ENCODE data around the gene CCDC51.

CCDC51 gene

GRCh38 chr3:48431224-48432029 lies 8.5 kb downstream of the CCDC51 start:
- Mint-ChIP-seq H3K9me3 (no peaks in the 10 kb centered on the region), H3K36me3 (peaks cover 7% of the 10 kb centered on the region), H3K4me3 (peak overlapping the region; percentile 81), H3K27ac (no peak overlapping the region), H3K4me1 (peaks cover 9% of the 10 kb centered on the region), H3K27me3 (peaks cover 26% of the 10 kb centered on the region)
- ATAC-seq, result no peak

GRCh38 chr3:48430708-48431101 lies 9.2 kb downstream of the CCDC51 start:
- H3K27ac Mint-ChIP-seq, result no peak overlapping the region
- no peak for ATAC-seq
- no peaks in the 10 kb centered on the region for H3K9me3 Mint-ChIP-seq
- H3K4me1 Mint-ChIP-seq, result peaks cover 9% of the 10 kb centered on the region
- peak overlapping the region; percentile 81 for H3K4me3 Mint-ChIP-seq
- peaks cover 7% of the 10 kb centered on the region for H3K36me3 Mint-ChIP-seq
- peaks cover 26% of the 10 kb centered on the region for H3K27me3 Mint-ChIP-seq

- peak within 1 kb of the TSS; percentile 73 for H3K27ac Mint-ChIP-seq
- ATAC-seq, result no peak
- H3K9me3 Mint-ChIP-seq, result no peaks in the 10 kb centered on the region
- peaks cover 9% of the 10 kb centered on the region for H3K4me1 Mint-ChIP-seq
- peaks cover 27% of the 10 kb centered on the region for H3K27me3 Mint-ChIP-seq
- peaks cover 7% of the 10 kb centered on the region for H3K36me3 Mint-ChIP-seq
- H3K4me3 Mint-ChIP-seq, result peak within 1 kb of the TSS; percentile 81
Measured at GRCh38 chr3:48429960-48430707, 9.8 kb downstream of the CCDC51 start, which contains the start of gene PLXNB1. TSS of gene PLXNB1 (minus strand) at chr3:48430086. CDS start at chr3:48424611, 5,475 bp downstream.

- peak overlapping the region; percentile 81 for H3K4me3 Mint-ChIP-seq
- H3K4me1 Mint-ChIP-seq, result peaks cover 9% of the 10 kb centered on the region
- peaks cover 34% of the 10 kb centered on the region for H3K27me3 Mint-ChIP-seq
- no peaks in the 10 kb centered on the region for H3K9me3 Mint-ChIP-seq
- ATAC-seq, result peak; percentile 67
- peak overlapping the region; percentile 73 for H3K27ac Mint-ChIP-seq
- peaks cover 7% of the 10 kb centered on the region for H3K36me3 Mint-ChIP-seq
Measured at GRCh38 chr3:48429317-48429959, 10.5 kb downstream of the CCDC51 start.

GRCh38 chr3:48428572-48429316 lies 11.2 kb downstream of the CCDC51 start:
- ATAC-seq, result peak; percentile 58
- peaks cover 9% of the 10 kb centered on the region for H3K4me1 Mint-ChIP-seq
- peaks cover 35% of the 10 kb centered on the region for H3K27me3 Mint-ChIP-seq
- H3K27ac Mint-ChIP-seq, result no peak overlapping the region
- peaks cover 7% of the 10 kb centered on the region for H3K36me3 Mint-ChIP-seq
- no peaks in the 10 kb centered on the region for H3K9me3 Mint-ChIP-seq
- no peak overlapping the region for H3K4me3 Mint-ChIP-seq

- H3K9me3 Mint-ChIP-seq, result no peaks in the 10 kb centered on the region
- H3K4me1 Mint-ChIP-seq, result peaks cover 11% of the 10 kb centered on the region
- H3K27ac Mint-ChIP-seq, result no peak overlapping the region
- H3K4me3 Mint-ChIP-seq, result no peak overlapping the region
- H3K27me3 Mint-ChIP-seq, result peaks cover 39% of the 10 kb centered on the region
- no peak for ATAC-seq
- peaks cover 7% of the 10 kb centered on the region for H3K36me3 Mint-ChIP-seq
Measured at GRCh38 chr3:48428088-48428571, 11.8 kb downstream of the CCDC51 start.

- no peak for ATAC-seq
- no peak overlapping the region for H3K4me3 Mint-ChIP-seq
- H3K9me3 Mint-ChIP-seq, result no peaks in the 10 kb centered on the region
- H3K36me3 Mint-ChIP-seq, result peaks cover 7% of the 10 kb centered on the region
- peaks cover 44% of the 10 kb centered on the region for H3K27me3 Mint-ChIP-seq
- peaks cover 16% of the 10 kb centered on the region for H3K4me1 Mint-ChIP-seq
- H3K27ac Mint-ChIP-seq, result no peak overlapping the region
Measured at GRCh38 chr3:48427630-48427962, 12.3 kb downstream of the CCDC51 start.

GRCh38 chr3:48426944-48427629 lies 12.8 kb downstream of the CCDC51 start:
- no peak for ATAC-seq
- no peak overlapping the region for H3K27ac Mint-ChIP-seq
- H3K27me3 Mint-ChIP-seq, result peaks cover 44% of the 10 kb centered on the region
- peaks cover 16% of the 10 kb centered on the region for H3K4me1 Mint-ChIP-seq
- H3K9me3 Mint-ChIP-seq, result no peaks in the 10 kb centered on the region
- H3K4me3 Mint-ChIP-seq, result no peak overlapping the region
- peaks cover 7% of the 10 kb centered on the region for H3K36me3 Mint-ChIP-seq

- ATAC-seq, result no peak
- peaks cover 1% of the 10 kb centered on the region for H3K36me3 Mint-ChIP-seq
- H3K27ac Mint-ChIP-seq, result no peak overlapping the region
- H3K9me3 Mint-ChIP-seq, result no peaks in the 10 kb centered on the region
- no peak overlapping the region for H3K4me3 Mint-ChIP-seq
- peaks cover 16% of the 10 kb centered on the region for H3K4me1 Mint-ChIP-seq
- peaks cover 44% of the 10 kb centered on the region for H3K27me3 Mint-ChIP-seq
Measured at GRCh38 chr3:48426401-48426909, 13.5 kb downstream of the CCDC51 start.

- no peaks in the 10 kb centered on the region for H3K9me3 Mint-ChIP-seq
- no peak overlapping the region for H3K4me3 Mint-ChIP-seq
- peaks cover 14% of the 10 kb centered on the region for H3K4me1 Mint-ChIP-seq
- H3K27ac Mint-ChIP-seq, result no peak overlapping the region
- ATAC-seq, result no peak
- peaks cover 42% of the 10 kb centered on the region for H3K27me3 Mint-ChIP-seq
- H3K36me3 Mint-ChIP-seq, result no peaks in the 10 kb centered on the region
Measured at GRCh38 chr3:48425281-48425812, 14.6 kb downstream of the CCDC51 start.

- Mint-ChIP-seq H3K9me3 (no peaks in the 10 kb centered on the region), H3K27me3 (peaks cover 36% of the 10 kb centered on the region), H3K27ac (no peak overlapping the region), H3K4me1 (peaks cover 7% of the 10 kb centered on the region), H3K4me3 (no peak overlapping the region), H3K36me3 (no peaks in the 10 kb centered on the region)
- no peak for ATAC-seq
Measured at GRCh38 chr3:48423883-48424695, 15.8 kb downstream of the CCDC51 start.

- Mint-ChIP-seq H3K27ac (no peak overlapping the region), H3K36me3 (no peaks in the 10 kb centered on the region), H3K9me3 (no peaks in the 10 kb centered on the region), H3K27me3 (peaks cover 34% of the 10 kb centered on the region), H3K4me3 (no peak overlapping the region), H3K4me1 (peaks cover 7% of the 10 kb centered on the region)
- ATAC-seq, result no peak
Measured at GRCh38 chr3:48423241-48423882, 16.6 kb downstream of the CCDC51 start.

GRCh38 chr3:48422681-48423080 lies 17.2 kb downstream of the CCDC51 start:
- no peak for ATAC-seq
- Mint-ChIP-seq H3K36me3 (no peaks in the 10 kb centered on the region), H3K27ac (no peak overlapping the region), H3K27me3 (peaks cover 34% of the 10 kb centered on the region), H3K9me3 (no peaks in the 10 kb centered on the region), H3K4me3 (no peak overlapping the region), H3K4me1 (peaks cover 7% of the 10 kb centered on the region)

All from stimulated activated memory B cell treated with anti-CD40 and anti-IgM and Interleukin-4, amounts not matched to agents 10 μg/mL and 1 μg/mL and 100 μg/mL, for 72 hours (primary cell).